ENCODE results near the gene FAM168B.
A peak's percentile ranks its signal among the peaks of the same experiment; 100 is the strongest.

The FAM168B gene

DNA sequence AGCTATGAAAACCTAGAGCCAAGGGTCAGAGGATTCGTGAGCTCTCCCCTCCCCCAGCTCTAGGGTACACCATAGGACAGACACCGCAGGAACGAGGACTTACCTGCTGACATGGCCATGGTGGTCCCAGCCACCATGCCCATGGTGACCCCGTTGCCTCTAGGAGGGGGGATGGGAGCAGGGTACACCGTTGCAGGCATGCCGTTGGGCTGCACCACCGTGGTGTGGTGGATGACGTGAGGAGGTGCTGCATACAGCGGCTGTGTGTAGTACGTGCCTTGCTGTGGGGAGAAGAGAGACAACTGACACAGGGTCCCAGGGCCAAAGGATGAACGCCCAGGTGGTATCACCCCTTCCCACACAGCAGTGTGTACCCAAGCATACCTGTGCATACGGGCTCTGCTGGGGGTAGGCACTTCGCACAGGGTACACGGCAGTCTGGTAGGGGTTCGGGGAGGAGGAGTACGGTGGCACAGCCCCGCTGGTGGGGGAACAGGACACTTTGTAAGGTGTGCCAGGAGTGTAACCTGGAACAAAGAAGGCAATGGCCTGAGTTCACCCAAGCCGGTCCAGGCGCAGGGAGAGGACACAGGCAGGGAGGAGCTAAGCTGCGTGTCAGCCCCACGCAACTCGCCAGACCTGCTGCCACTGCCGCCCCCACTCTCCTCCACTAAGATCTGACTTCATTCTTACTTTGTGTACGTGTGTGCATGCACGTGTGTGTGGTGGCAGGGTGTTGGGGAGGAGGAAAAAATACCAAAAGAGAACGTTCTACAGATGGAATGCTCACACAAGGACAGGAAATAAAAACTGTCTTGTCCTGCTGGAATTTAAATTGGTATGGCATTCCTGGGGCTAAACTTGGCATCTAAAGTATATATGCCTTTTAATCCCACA lies 37.8 kb downstream of the FAM168B start:
- DNase-seq (ENCODE audit: low read depth): no peak

DNA sequence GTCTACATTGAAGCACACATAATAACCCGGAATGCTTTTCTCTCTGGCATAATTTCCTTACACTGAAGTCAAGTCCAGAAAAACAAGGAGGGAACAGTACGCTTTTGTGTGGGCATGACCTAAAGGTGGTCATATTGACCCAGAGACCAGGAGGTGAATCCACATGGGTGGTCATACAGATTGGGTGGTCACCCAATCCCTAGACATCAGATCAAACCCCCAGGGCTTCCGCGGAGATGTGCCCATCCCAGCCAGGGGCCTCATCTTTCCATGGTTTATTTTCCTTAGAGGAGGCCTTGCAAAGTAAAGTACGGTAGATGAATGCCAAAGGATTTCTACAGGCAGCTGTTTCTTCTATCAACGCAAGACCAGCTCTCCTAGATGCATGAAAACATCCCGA lies 38.8 kb downstream of the FAM168B start:
- DNase-seq (ENCODE audit: low read depth): no peak

DNA sequence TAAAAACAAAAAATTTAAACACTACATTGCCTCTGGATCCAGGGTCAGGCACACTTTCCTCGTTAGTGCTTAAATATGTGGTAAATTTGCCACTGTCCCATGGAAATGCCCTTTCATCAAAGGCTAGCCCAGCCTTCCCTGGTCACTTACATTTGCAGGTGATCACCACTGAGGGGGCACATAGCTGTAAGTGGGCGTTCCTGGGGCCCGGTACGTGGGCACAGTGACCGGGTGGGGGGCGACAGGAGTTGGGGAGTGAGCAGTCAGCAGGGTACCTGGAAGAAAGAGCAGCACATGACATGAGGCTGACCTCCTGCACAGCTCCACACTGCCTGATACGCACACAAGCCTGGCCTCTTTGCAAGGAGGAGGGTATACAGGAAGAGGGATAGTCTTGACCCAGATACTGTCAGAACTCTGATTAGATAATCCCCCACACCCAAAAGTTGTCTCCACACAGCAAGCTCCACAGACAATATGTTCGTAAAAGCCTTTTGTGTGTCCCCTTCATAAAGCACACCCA lies 40.5 kb downstream of the FAM168B start:
- DNase-seq (ENCODE audit: low read depth): no peak

DNA sequence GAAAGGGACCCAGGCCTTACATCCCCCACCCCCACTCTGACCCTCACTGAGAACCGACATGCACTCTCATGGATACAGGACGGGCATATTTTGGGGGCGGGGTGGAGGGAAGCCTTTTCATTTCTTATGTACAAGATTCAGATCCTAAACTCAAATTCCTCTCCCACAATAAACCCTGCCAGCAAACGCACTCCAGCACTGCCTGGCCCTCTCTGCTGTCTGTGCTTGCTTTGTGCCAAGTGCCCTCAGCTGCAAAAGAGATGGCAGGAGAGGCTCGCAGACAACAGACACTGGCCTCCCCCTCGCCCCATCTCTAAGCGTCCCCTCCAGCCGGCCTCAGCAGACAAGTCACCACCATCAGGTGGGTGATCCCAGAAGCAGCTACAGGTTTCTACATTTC lies 42.4 kb downstream of the FAM168B start:
- DNase-seq (ENCODE audit: low read depth): no peak

DNA sequence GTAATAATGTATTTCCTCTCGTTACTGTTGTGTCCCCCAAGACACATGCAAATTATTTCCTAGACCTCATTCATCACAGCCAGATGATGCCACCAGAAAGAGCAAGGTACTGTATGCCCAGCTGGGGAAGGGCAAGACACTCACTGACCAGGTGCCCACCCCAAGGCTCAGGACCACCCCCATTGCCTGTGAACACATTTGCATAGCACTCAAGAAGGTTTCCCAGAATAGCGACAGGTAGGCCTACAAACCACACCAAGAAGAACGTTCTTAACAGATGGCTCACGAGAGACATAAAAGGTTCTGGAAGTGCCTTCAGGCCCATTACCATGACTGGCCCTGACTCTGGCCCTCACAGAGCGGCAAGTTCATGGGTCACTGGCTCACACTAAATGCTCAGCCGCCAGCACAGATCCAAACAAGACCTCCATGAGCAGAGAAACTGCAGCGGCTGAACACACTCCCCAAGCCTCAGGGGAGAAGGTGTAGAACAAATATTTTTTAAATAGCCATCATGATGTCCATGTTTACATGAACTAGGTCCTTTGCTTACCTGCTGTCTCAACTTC lies 44.0 kb downstream of the FAM168B start:
- DNase-seq (ENCODE audit: low read depth): no peak

DNA sequence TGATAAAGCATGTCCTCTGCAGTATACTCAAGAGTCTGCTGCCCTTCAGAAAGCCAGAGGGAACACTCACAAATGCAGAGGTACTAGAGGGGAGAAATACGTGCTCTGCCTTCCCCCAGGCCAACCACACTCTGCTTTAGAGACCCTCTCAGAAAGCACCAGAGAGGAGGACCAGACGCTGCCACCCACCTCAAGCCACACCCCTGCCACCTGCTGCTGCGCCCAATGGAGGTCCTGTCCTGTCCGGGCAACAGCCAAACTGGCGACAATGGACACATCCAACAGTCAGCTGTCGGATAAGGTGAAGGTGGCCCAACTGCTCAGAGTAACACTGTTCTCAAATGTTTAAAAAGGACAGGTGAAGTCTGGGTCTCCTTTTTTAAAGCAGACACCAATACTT lies 44.6 kb downstream of the FAM168B start:
- no peak for DNase-seq (ENCODE audit: low read depth)

DNA sequence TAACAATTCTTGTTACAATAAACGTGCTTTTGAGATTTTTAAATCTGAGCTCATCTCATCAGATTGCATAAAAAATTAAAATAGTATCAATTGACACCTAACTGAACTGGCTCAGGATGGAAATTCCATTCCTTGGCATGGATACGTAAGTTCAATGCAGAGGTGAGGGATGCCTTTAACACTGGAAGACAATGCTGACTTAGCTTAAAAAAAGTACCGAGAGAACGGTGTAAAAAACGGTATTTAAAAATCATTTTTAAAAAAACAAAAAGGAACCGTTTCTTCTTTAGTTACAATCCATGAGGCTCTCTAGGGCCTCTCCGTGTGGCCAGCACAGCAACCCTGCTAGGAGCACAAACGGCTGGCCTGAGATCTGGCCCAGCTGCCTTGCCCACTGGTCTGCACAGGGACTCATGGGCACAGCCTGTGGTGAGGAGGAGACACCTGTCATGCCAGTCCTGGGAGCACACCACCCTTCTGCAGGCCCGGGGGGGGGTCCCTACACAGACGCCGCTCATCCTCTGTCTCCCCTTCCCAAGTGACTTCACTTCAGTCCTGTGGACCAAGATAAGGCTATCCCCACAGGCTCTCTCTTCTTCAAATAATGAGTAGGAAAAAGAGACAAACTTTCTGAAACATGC lies 45.2 kb downstream of the FAM168B start:
- DNase-seq (ENCODE audit: low read depth): no peak

DNA sequence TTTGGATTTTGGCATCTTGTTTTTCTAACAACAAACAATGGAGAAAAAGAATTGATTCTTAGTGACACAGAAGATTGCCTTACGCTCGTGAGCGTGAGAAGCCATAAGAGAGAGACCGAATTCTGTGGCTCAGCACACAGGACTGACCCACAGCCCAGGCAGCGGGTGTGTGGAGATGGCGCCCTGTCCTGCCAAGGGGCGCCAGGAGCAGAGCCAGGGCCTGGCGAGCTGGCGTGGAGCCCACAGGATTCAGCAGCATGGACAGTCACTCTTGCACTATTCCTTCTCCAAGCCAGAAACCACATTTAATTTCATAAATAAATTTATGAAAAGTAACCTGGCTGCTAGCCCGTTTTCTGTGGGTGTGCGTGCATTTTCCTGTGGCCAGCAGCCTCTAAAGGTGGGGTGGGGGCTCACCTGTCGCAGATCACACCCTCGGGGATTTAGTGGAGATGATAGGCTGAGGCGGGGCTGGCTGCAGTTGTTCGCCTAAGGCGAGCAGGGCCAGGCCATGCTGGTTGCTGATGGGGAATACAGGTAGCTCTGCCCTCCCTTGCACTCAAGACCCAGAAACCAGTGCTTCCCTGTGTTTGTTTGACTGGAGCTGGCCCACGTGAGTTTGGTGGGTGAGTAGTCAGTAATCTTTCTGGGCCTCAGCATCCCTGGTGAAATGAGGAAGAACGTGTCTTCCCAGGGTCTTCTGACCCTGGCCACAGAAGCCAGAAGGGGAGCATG lies 46.2 kb downstream of the FAM168B start:
- DNase-seq (ENCODE audit: low read depth): no peak

DNA sequence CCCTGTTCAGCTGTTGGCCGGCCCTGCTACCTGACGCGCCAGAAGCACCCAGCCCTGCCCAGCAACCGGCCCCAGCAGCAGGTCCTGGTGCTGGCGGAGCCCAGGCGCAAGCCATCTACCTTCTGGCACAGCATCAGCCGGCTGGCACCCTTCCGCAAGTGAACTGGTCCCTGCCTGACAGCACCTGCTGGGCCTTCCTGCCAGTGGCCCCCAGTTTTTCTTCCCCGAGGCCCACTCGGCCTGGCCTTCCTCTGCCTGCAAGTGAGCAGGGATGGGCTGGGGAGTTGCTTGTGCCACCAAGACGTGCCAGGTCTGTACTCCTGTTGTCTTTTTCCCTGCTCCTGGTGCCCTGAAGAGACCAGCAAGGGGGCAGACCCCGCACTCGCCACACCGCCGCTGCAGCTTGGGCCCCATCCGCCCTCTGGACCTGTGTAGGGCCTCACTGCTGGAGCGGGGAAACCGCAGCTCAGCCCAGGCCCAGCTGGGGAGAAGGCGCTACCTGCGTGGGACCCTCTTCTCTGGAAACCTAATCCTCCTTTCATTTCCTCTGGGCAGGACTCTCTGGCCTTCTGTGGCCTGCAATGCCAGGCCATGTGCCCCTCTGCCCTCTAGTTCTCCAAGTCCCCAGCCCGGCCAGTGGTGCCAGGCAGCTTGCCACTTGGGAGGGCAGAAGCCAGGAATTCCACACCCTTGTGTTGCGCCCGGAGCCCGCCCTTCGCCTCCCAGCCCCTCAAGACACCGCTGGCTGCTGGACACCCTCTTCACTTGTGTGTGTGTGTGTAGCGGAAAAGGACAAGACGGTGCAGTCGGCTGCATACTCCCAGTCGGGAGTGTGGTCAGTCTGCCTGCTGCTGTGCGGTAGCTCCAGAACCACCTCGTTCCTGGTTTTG lies 47.0 kb downstream of the FAM168B start:
- DNase-seq (ENCODE audit: low read depth): no peak

DNA sequence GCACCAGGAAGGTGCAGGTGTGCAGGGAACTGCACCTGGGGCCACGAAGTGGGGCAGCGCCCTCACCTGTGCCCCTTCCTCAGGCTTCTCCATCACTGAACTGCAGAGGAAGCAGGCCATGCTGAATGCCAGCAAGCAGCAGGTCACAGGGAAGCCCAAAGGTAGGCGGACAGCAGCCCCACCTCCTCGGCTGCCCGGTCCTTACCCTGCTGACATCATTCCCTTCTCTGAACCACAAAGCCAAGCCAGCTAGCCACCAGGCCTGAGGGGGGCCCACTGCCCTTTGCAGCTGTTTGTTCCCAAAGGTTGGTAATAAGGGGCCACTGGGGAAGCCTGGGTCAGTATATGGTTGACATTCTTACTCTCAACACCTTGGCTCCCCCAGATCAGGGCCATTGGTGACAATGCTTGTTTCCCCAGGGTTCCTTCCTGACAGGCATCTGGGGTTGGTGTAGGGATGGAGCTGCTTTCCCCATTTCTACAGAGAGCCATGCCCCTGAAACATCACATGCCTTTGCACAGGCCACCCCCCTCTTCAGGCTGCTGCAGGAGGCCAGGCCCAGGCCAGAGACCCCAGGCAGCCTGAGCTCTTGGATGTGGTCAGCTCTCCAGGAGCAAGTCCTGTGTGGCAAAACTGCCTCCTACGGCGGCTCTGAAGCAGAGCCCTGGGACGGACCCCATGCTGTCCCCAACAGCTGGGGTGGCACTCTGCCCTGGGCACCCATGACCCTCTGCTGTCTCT lies 47.8 kb downstream of the FAM168B start:
- no peak for DNase-seq (ENCODE audit: low read depth)

DNA sequence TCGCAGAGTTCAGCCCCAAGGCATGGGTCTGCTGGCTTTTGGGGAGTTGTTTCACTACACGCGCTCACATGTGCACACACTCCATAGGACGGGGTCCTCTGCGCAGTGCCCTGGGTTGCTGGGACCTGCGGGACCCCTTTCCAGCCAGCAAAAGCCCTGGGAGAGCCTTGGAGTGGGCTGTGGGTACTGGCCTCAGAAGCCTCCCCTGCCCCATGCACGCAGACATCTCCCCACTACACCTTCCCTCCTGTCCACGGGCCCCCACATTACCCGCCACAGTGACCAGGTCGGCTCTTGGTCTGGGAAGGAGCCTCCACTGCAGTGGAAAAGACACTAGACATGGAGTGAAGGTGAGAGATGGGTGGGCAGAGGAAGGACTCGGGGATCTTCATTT lies 48.5 kb downstream of the FAM168B start:
- DNase-seq (ENCODE audit: low read depth): no peak

DNA sequence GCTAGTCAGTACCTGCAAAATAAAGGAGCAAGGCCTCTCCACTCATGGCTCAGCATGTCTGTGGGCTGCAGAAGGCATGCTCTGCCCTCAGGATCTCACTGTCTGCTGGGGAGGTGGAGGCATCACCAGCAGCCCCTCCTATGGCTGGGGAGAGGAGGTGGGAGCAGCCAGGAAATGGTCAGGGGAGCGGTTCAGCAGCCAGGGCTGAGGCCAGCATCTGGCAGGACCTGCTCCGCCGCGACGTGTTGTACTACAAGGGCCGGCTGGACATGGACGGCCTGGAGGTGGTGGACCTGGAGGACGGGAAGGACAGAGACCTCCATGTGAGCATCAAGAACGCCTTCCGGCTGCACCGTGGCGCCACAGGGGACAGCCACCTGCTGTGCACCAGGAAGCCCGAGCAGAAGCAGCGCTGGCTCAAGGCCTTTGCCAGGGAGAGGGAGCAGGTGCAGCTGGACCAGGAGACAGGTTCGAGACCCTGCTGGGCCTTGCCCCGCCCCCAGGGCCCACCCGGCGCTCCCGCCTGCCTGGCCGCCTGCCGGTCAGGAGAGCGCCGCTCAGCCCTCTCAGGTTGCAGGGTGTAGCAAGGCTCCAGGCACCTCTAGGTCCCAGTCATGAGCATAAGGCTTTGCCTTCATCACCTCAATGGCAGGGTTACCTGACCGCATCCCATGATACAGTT lies 49.0 kb downstream of the FAM168B start:
- DNase-seq (ENCODE audit: low read depth): no peak

DNA sequence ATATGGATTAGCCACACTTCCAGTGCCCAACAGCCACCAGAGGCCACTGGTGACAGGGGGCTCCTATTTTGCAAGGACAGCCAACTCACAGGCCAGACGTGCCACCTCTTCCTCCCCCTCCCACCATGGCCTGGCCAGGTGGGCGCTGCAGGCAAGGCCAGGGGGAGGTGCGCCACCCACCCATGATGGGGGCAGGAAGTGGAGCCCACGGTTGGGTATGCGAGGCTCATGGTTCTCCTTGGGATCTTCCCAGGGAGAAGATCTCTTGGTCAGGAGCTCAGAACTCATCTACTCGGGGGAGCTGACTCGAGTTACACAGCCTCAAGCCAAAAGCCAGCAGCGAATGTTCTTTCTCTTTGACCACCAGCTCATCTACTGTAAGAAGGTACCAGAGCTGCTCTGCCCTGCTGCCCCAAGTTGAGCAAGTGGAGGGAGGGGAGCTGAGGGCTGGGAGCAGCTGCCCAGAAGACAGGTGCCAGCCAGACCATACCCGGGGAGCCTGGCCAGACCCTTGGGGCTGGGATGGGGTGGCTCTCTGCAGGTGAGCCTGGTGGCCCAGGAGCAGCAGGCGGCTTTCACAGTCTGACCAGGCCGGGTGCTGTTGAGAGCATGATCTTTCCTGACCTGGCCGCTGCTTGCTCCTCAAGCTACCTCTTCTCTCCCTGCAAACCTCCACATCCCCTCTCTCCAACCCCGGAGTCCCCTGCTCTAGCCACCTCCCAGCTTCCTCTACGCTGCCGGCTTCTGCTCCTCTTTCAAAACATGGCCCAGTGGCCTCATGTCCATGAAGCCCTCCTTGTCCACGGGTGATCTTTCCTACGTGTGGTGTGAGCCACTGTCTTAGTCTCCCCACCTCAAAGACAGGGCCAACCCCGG lies 49.8 kb downstream of the FAM168B start:
- no peak for DNase-seq (ENCODE audit: low read depth)

DNA sequence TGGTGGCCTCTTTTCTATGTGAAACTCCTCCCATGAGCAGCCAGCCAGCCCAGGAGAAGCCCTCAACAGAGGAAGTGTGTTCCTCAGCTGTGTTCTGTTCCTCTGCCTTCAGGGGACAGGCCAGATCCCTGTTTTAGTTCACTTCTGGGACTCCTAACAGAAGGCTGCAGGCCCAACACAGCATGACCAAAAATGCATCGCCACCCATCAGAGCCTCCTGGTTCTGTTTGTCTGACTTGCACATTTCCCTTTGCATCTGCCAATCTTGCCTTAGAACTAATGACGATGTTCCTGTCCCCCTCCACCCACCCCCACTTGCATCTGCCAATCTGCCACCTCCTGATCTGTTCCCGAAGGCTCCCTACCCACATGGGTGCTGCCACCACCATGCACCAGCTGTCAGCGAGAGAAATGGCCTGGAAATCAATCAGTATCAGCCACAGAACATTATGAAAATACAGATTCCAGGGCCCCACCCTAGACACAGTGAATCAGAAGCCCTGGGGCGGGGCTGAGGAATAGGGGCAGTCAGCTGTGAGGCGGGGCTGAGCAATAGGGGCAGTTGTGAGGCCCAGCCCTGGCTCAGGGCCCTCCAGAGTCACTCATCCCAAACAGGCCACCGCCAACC lies 51.0 kb downstream of the FAM168B start:
- DNase-seq (ENCODE audit: low read depth): no peak

DNA sequence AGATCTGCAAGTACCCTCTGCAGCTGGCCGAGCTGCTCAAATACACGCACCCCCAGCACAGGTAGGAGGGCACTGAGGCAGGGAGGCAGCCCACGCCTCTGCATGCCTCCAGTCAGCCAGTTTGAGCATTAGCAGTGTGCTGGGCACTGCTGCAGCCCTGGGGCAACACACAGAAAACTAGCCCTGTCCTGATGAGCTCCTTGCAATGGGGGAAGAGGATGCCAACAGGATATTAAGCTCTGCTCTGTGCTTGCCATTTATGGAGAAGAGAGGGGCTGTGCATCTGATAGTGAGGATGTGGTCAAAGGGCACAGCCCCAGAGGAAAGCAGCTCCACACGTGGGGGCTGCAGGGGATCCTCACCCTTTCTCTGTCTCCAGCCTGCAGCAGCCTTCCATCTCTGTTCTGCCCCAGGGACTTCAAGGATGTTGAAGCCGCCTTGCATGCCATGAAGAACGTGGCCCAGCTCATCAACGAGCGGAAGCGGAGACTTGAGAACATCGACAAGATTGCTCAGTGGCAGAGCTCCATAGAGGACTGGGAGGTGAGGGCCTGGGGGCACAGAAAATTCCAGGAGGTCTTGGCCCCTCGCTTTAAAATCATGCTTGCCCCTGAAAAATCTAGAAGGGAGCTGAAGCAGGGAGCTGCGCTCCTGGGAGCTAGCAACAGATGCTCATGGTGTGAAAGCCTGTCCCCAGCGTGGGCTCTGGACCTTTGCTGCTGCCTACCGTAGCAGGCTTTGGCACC lies 51.7 kb downstream of the FAM168B start:
- DNase-seq (ENCODE audit: low read depth): peak; percentile 9

DNA sequence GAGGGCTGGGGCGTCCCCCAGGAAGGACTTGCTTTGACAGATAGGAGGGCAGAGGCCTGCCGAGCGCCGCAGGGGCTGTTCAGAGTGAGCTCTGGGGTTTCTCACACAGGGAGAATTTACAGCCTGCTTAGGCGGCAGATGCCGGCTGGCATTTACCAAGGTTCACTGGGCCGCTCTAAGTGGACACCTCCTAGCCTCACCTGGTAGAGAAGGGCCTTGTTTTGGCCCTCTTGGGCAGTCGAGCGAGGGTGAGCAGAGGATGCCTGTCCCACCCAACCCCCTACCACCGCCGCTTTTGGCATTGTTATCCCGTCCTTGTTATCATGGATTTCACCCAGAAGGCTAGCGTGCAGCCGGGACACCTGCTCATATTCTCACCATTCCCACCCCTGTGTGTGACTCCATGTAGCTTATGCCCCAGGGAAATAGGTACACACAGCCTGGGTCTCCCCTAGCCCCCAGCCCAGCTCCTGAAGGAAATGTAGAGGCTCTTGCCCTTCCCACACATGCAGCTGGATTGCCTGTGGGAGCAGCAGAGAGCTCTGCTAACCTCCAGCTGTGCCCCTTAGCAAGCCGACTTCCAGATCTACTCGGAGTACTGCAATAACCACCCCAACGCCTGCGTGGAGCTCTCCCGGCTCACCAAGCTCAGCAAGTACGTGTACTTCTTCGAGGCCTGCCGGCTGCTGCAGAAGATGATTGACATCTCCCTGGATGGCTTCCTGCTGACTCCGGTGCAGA lies 52.4 kb downstream of the FAM168B start:
- peak; percentile 7 for DNase-seq (ENCODE audit: low read depth)

Measured in CMK (cell line).